Endothelial cell of umbilical vein (primary cell): ENCODE measurements around the gene SYNPO2. TPM values are rescaled to one million over a fixed set of nuclear protein-coding genes. Genes with fewer than 3 reads are reported as not detected.
A peak's percentile ranks its signal among the peaks of the same experiment; 100 is the strongest.

Experiments used
- BruUV-seq: library from RNA; stranded (reverse); fragments of 400-500 nt; replicated peaks from 2 replicates; lab custom pipeline; 2021; lab: Mats Ljungman, UMichigan
- CTCF ChIA-PET: fragments of 300-600, 350-600 bp; sonication (Branson Sonifier 250); formaldehyde crosslinking; loops from one replicate; lab custom pipeline; 2021; ENCODE audit warnings: antibody characterized with exemption, inconsistent platforms; lab: Charles Lee
- POLR2A ChIA-PET: fragments of 300-600, 350-600 bp; sonication (Branson Sonifier 250); formaldehyde crosslinking; loops from one replicate; lab custom pipeline; 2021; ENCODE audit warnings: antibody characterized with exemption, inconsistent platforms; lab: Charles Lee
- DNase-seq: peaks from one replicate; pipeline ENCODE4 v3.0.0-alpha.2; 2011; ENCODE audit warnings: low read depth, low spot score
- FAIRE-seq: peaks from 2 replicates; lab custom pipeline; 2011; peaks lifted over from hg19 to GRCh38; lab: Jason Lieb, UNC
- H2AFZ ChIP-seq: 2 replicates; pipeline ENCODE4 v1.6.0; 2012; ENCODE audit warnings: low read depth, low read length, control low read depth, inconsistent platforms
- H3K27ac ChIP-seq: 2 replicates; pipeline ENCODE4 v1.5.1; 2011; ENCODE audit warnings: low read depth, mild to moderate bottlenecking, control low read depth, low read length, moderate library complexity; ENCODE audit not compliant: insufficient read depth
- H3K27me3 ChIP-seq, 2 experiments: 2 replicates each; pipeline versions ENCODE4 v1.6.0 to v1.6.1; 2011; ENCODE audit warnings: low read length in 2 of 2, mixed read lengths in 1 of 2; ENCODE audit not compliant: control insufficient read depth in 2 of 2, insufficient read depth in 2 of 2
- H3K36me3 ChIP-seq, 2 experiments: 2 replicates in 1 of 2; 3 replicates in 1 of 2; pipeline ENCODE4 v1.5.1; 2011; ENCODE audit warnings: low read length in 2 of 2, mild to moderate bottlenecking in 1 of 2, moderate library complexity in 1 of 2; ENCODE audit not compliant: control insufficient read depth in 2 of 2, insufficient read depth in 2 of 2; ENCODE audit errors: extremely low read depth in 1 of 2
- H3K4me1 ChIP-seq: 3 replicates; pipeline ENCODE4 v1.5.1; 2011; ENCODE audit warnings: mild to moderate bottlenecking, low read length; ENCODE audit not compliant: control insufficient read depth, insufficient read depth; ENCODE audit errors: extremely low read depth
- H3K4me2 ChIP-seq: 2 replicates; pipeline ENCODE4 v1.6.1; 2011; ENCODE audit warnings: low read length, control low read depth, mixed read lengths; ENCODE audit not compliant: insufficient read depth
- H3K4me3 ChIP-seq, 3 experiments: fragments of 200-600 bp in 1 of 3; sonication (generic), shearing (Covaris generic) in 1 of 3; replicated peaks in 1 of 3; 2 replicates each; pipeline ENCODE4 v1.5.1; 2011 to 2016; ENCODE audit warnings: control low read depth in 3 of 3, low read length in 3 of 3, mild to moderate bottlenecking in 2 of 3, inconsistent platforms in 1 of 3, low read depth in 1 of 3, moderate library complexity in 1 of 3; ENCODE audit not compliant: insufficient read depth in 1 of 3
- H3K79me2 ChIP-seq: 2 replicates; pipeline ENCODE4 v1.6.0; 2012; ENCODE audit warnings: low read length, inconsistent platforms; ENCODE audit not compliant: control insufficient read depth, insufficient read depth
- H3K9ac ChIP-seq: replicated peaks from 2 replicates; pipeline ENCODE3; 2011; ENCODE audit warnings: low read length, control low read depth; ENCODE audit not compliant: insufficient read depth; ENCODE audit errors: extremely low read depth
- H3K9me1 ChIP-seq: replicated peaks from 3 replicates; pipeline ENCODE4 v1.6.0; 2011; ENCODE audit warnings: mild to moderate bottlenecking, low read length; ENCODE audit not compliant: control insufficient read depth, insufficient read depth; ENCODE audit errors: extremely low read depth
- H3K9me3 ChIP-seq: replicated peaks from 2 replicates; pipeline ENCODE4 v1.5.1; 2012; ENCODE audit warnings: low read length, inconsistent platforms; ENCODE audit not compliant: control insufficient read depth, insufficient read depth
- H4K20me1 ChIP-seq: replicated peaks from 2 replicates; pipeline ENCODE3; 2011; ENCODE audit warnings: mild to moderate bottlenecking, low read length; ENCODE audit not compliant: control insufficient read depth, insufficient read depth; ENCODE audit errors: extremely low read depth
- EZH2 ChIP-seq: IDR thresholded peaks from 2 replicates; pipeline ENCODE4 v1.6.1; 2012; ENCODE audit warnings: borderline replicate concordance, low read depth, mild to moderate bottlenecking, moderate library complexity, low read length, inconsistent platforms; ENCODE audit not compliant: severe bottlenecking
- FOS ChIP-seq: IDR thresholded peaks from 2 replicates; pipeline ENCODE4 v1.6.1; 2011; ENCODE audit warnings: mild to moderate bottlenecking, low read length, moderate library complexity, borderline replicate concordance; ENCODE audit not compliant: insufficient read depth
- GATA2 ChIP-seq: IDR thresholded peaks from 2 replicates; pipeline ENCODE4 v1.7.0; 2011; ENCODE audit warnings: low read depth, mild to moderate bottlenecking, moderate library complexity, mixed read lengths, low read length; ENCODE audit not compliant: insufficient read length, insufficient read depth
- JUN ChIP-seq: IDR thresholded peaks from 2 replicates; pipeline ENCODE4 v1.6.1; 2011; ENCODE audit warnings: borderline replicate concordance, low read depth; ENCODE audit not compliant: insufficient read length, insufficient read depth
- MAX ChIP-seq: IDR thresholded peaks from 2 replicates; pipeline ENCODE4 v1.6.1; 2011; ENCODE audit not compliant: insufficient read depth, insufficient read length
- MYC ChIP-seq: IDR thresholded peaks from one replicate; pipeline ENCODE4 v1.6.1; 2011; ENCODE audit warnings: mild to moderate bottlenecking, low read depth, low read length
- POLR2A ChIP-seq: IDR thresholded peaks from 2 replicates; pipeline ENCODE4 v1.6.1; 2012; ENCODE audit warnings: low read depth, mild to moderate bottlenecking, control low read depth, low read length
- POLR2AphosphoS5 ChIP-seq: IDR thresholded peaks from 2 replicates; pipeline ENCODE4 v1.6.1; 2012; ENCODE audit warnings: low read depth, mild to moderate bottlenecking, control low read depth, low read length, moderate library complexity; ENCODE audit not compliant: insufficient read depth
- dilution Hi-C: fragments of 300-500 bp; cut with MboI; formaldehyde crosslinking; loops from one replicate; pipeline ENCODE4 v1.15.0; 2019; ENCODE audit warnings: low sequenced_read_pairs; ENCODE audit not compliant: extremely low pct_ligation_motif_present
- intact Hi-C: fragments of 100-400 bp; cut with micrococcal nuclease; formaldehyde crosslinking; loops from one replicate; pipeline ENCODE4 v1.10.0; 2022
- polyA plus RNA-seq, 4 experiments: library from polyadenylated mRNA; depleted of rRNA in 3 of 4; stranded (reverse) in 3 of 4; unstranded in 1 of 4; fragments of >200 nt; gene quantifications; 2 replicates each; pipeline versions ENCODE4 v1.2.1 to v1.2.3, GENCODE V29; 2011 to 2012; ENCODE audit warnings: missing spikeins in 1 of 4
- total RNA-seq: library from RNA; stranded (reverse); gene quantifications from 2 replicates; pipeline ENCODE4 v1.2.3, GENCODE V29; 2021
- TF ChIP-seq, protein P1 (sequence below), 2 donors: IDR thresholded peaks; 1 replicate in 1 of 2; 2 replicates in 1 of 2; pipeline ENCODE4 v1.5.1; 2011; ENCODE audit warnings: low read length in 2 of 2, mild to moderate bottlenecking in 2 of 2, moderate library complexity in 2 of 2, control low read depth in 1 of 2, inconsistent platforms in 1 of 2, low read depth in 1 of 2; ENCODE audit not compliant: insufficient read depth in 1 of 2; ENCODE audit errors: extremely low read depth in 1 of 2

SYNPO2 gene
- total and polyA plus RNA-seq, 2 donors (not counting 3 experiments of a cell fraction or from before 2014, with no cell fraction given): 0.06 to 0.13 TPM

DNA sequence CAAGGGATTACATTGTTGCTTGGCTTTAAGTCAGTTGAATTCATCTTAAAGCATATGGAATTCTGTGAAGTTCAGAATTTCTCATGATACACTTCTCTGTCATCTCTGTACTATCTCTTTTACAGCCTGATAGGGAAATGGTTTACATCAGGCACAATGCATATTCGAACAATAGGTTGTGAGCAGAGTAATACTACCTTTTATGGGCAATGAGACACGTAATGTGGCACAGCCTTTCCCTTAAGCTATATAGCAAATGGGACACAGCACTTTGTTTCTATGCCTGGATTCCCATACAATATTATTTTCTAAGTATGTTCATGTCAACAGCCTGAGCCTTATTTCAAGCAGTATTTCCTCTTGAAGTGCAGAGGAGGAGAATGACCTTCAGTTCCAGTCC lies 58.4 kb downstream of the SYNPO2 start:
- no peak overlapping the region for H3K27ac ChIP-seq
- peaks cover 0 to 3% of the 10 kb centered on the region in 2 experiments for H3K27me3 ChIP-seq
- H3K79me2 ChIP-seq: no peaks in the 10 kb centered on the region
- no peak overlapping the region for H3K4me3 ChIP-seq
- ChIA-PET CTCF (interaction anchor here (1.4 kb wide), 1 partner anchor 175 kb away, joined by 3 read pairs; no protein-coding TSS in a partner anchor), POLR2A (no interaction called here)
- no peak overlapping the region for H3K4me2 ChIP-seq
- no peak overlapping the region for H3K9ac ChIP-seq
- H3K36me3 ChIP-seq: no peaks in the 10 kb centered on the region
- no peaks in the 10 kb centered on the region for H3K4me1 ChIP-seq
- intact Hi-C loops: no loop called here
- H2AFZ ChIP-seq: peak overlapping the region; percentile 14
- no peak for FAIRE-seq
- BruUV-seq: no TSS peak
- H3K9me3 ChIP-seq: no peaks in the 10 kb centered on the region
- H4K20me1 ChIP-seq: no peaks in the 10 kb centered on the region
- TF ChIP-seq POLR2AphosphoS5 (no peak), JUN (no peak), MAX (no peak), GATA2 (no peak), EZH2 (no peak), FOS (no peak), MYC (no peak), POLR2A (no peak)
- TF ChIP-seq, protein P1, sequence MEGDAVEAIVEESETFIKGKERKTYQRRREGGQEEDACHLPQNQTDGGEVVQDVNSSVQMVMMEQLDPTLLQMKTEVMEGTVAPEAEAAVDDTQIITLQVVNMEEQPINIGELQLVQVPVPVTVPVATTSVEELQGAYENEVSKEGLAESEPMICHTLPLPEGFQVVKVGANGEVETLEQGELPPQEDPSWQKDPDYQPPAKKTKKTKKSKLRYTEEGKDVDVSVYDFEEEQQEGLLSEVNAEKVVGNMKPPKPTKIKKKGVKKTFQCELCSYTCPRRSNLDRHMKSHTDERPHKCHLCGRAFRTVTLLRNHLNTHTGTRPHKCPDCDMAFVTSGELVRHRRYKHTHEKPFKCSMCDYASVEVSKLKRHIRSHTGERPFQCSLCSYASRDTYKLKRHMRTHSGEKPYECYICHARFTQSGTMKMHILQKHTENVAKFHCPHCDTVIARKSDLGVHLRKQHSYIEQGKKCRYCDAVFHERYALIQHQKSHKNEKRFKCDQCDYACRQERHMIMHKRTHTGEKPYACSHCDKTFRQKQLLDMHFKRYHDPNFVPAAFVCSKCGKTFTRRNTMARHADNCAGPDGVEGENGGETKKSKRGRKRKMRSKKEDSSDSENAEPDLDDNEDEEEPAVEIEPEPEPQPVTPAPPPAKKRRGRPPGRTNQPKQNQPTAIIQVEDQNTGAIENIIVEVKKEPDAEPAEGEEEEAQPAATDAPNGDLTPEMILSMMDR (IDR thresholded peaks at IDR 0.05; ENCODE audit: extremely low read depth in 1 of 2, insufficient read depth in 1 of 2, low read depth in 1 of 2, low read length in 2 of 2): no peak
- dilution Hi-C loops: no loop called here
- no peak for DNase-seq
- no peaks in the 10 kb centered on the region for H3K9me1 ChIP-seq
